ENCODE data around the gene PPP1R16B.

DNA sequence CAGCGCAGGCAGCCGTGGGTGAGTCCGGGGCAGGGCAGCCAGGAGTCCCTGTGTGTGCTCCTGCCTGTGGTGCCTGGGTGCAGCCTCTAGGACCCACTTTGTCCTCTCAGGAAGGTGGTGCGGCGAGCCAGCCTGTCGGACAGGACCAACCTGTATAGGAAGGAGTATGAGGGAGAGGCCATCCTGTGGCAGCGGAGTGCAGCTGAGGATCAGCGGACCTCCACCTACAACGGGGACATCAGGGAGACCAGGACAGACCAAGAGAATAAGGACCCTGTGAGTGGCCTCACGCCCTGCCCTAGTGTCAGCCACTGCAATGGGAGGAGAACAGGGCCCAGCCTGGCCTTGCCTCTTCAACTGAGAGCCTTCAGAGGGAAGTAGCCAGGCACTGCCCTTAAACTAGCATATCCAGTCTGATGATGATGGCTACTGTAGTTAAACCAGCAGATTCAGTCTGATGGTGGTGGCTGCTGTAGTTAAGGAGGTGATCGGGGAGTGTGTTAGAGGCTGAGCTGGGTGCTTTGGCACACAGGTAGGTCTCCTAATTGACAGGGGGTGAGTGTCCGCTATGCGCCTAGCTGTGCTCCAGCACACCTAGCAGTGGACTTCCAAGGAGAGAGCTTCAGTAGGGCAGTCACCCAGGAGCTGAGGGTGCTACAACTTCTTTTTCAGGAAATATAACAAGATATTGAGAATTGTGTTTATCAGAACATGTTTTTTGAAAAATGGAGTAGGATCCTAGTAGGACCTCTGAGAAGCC is 102.6 kb downstream of the PPP1R16B start:
- TF ChIP-seq, protein P1, sequence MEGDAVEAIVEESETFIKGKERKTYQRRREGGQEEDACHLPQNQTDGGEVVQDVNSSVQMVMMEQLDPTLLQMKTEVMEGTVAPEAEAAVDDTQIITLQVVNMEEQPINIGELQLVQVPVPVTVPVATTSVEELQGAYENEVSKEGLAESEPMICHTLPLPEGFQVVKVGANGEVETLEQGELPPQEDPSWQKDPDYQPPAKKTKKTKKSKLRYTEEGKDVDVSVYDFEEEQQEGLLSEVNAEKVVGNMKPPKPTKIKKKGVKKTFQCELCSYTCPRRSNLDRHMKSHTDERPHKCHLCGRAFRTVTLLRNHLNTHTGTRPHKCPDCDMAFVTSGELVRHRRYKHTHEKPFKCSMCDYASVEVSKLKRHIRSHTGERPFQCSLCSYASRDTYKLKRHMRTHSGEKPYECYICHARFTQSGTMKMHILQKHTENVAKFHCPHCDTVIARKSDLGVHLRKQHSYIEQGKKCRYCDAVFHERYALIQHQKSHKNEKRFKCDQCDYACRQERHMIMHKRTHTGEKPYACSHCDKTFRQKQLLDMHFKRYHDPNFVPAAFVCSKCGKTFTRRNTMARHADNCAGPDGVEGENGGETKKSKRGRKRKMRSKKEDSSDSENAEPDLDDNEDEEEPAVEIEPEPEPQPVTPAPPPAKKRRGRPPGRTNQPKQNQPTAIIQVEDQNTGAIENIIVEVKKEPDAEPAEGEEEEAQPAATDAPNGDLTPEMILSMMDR (IDR thresholded peaks at IDR 0.05): no peak
- TF ChIP-seq POLR2A (IDR thresholded peaks at IDR 0.05): no peak
